T-helper 2 cell treated with Interferon-gamma antibody and Interleukin-4, amounts not matched to agents 5 μg/mL and 100 μg/mL, for 36 hours (primary cell): ENCODE data around the gene TPCN1.

Experiments used
- DNase-seq: peaks from one replicate; pipeline ENCODE4 v3.0.0; 2021; ENCODE audit warnings: low spot score
- H3K27ac Mint-ChIP-seq: one replicate; pipeline ENCODE4 v1.8.0; 2021; ENCODE audit warnings: mild to moderate bottlenecking, mixed read lengths
- H3K27me3 Mint-ChIP-seq: one replicate; pipeline ENCODE4 v1.8.0; 2021; ENCODE audit warnings: low read depth, mixed read lengths
- H3K36me3 Mint-ChIP-seq: one replicate; pipeline ENCODE4 v1.8.0; 2021; ENCODE audit warnings: low read depth, mixed read lengths
- H3K4me1 Mint-ChIP-seq: one replicate; pipeline ENCODE4 v1.8.0; 2021; ENCODE audit warnings: low read depth, mixed read lengths
- H3K4me3 Mint-ChIP-seq: one replicate; pipeline ENCODE4 v1.8.0; 2022; ENCODE audit warnings: mild to moderate bottlenecking, moderate library complexity, mixed read lengths
- H3K9me3 Mint-ChIP-seq: one replicate; pipeline ENCODE4 v1.8.0; 2021; ENCODE audit warnings: mixed read lengths

The TPCN1 gene

GRCh38 chr12:113292547-113292946 is 71.3 kb downstream of the TPCN1 start:
- Mint-ChIP-seq H3K27ac (peak overlapping the region; percentile 65), H3K9me3 (no peaks in the 10 kb centered on the region), H3K36me3 (peaks cover 7% of the 10 kb centered on the region), H3K4me3 (no peak overlapping the region), H3K27me3 (no peaks in the 10 kb centered on the region), H3K4me1 (no peaks in the 10 kb centered on the region)
- DNase-seq: no peak

GRCh38 chr12:113293100-113293499 is 71.8 kb downstream of the TPCN1 start:
- Mint-ChIP-seq H3K27ac (no peak overlapping the region), H3K4me1 (no peaks in the 10 kb centered on the region), H3K9me3 (no peaks in the 10 kb centered on the region), H3K36me3 (peaks cover 8% of the 10 kb centered on the region), H3K27me3 (no peaks in the 10 kb centered on the region), H3K4me3 (no peak overlapping the region)
- DNase-seq: no peak

- no peaks in the 10 kb centered on the region for H3K9me3 Mint-ChIP-seq
- H3K4me1 Mint-ChIP-seq: no peaks in the 10 kb centered on the region
- no peak overlapping the region for H3K4me3 Mint-ChIP-seq
- no peak overlapping the region for H3K27ac Mint-ChIP-seq
- H3K27me3 Mint-ChIP-seq: no peaks in the 10 kb centered on the region
- no peak for DNase-seq
- H3K36me3 Mint-ChIP-seq: peaks cover 8% of the 10 kb centered on the region
Measured at GRCh38 chr12:113295886-113296556, 74.8 kb downstream of the TPCN1 start.

GRCh38 chr12:113296557-113297213 is 75.4 kb downstream of the TPCN1 start:
- no peaks in the 10 kb centered on the region for H3K4me1 Mint-ChIP-seq
- H3K27me3 Mint-ChIP-seq: no peaks in the 10 kb centered on the region
- H3K36me3 Mint-ChIP-seq: peaks cover 9% of the 10 kb centered on the region
- no peaks in the 10 kb centered on the region for H3K9me3 Mint-ChIP-seq
- DNase-seq: no peak
- H3K4me3 Mint-ChIP-seq: no peak overlapping the region
- no peak overlapping the region for H3K27ac Mint-ChIP-seq

- Mint-ChIP-seq H3K36me3 (peaks cover 12% of the 10 kb centered on the region), H3K9me3 (no peaks in the 10 kb centered on the region), H3K4me3 (no peak overlapping the region)
Measured at GRCh38 chr12:113297214-113297587, 75.9 kb downstream of the TPCN1 start.

GRCh38 chr12:113297621-113298471 is 76.6 kb downstream of the TPCN1 start:
- no peak overlapping the region for H3K4me3 Mint-ChIP-seq
- peaks cover 8% of the 10 kb centered on the region for H3K4me1 Mint-ChIP-seq
- no peaks in the 10 kb centered on the region for H3K9me3 Mint-ChIP-seq
- no peaks in the 10 kb centered on the region for H3K27me3 Mint-ChIP-seq
- H3K36me3 Mint-ChIP-seq: peaks cover 16% of the 10 kb centered on the region
- DNase-seq: no peak
- H3K27ac Mint-ChIP-seq: no peak overlapping the region

More at GRCh38 chr12:113297214-113297587, 75.9 kb downstream of the TPCN1 start:
- peaks cover 1% of the 10 kb centered on the region for H3K4me1 Mint-ChIP-seq
- no peak for DNase-seq
- no peaks in the 10 kb centered on the region for H3K27me3 Mint-ChIP-seq
- H3K27ac Mint-ChIP-seq: no peak overlapping the region

- Mint-ChIP-seq H3K27ac (no peak overlapping the region), H3K27me3 (no peaks in the 10 kb centered on the region), H3K4me1 (peaks cover 12% of the 10 kb centered on the region), H3K36me3 (peaks cover 17% of the 10 kb centered on the region), H3K9me3 (no peaks in the 10 kb centered on the region), H3K4me3 (no peak overlapping the region)
- DNase-seq: no peak
Measured at GRCh38 chr12:113298472-113298817, 77.2 kb downstream of the TPCN1 start.

GRCh38 chr12:113298861-113299545 is 77.7 kb downstream of the TPCN1 start:
- Mint-ChIP-seq H3K27ac (no peak overlapping the region), H3K4me1 (peaks cover 13% of the 10 kb centered on the region), H3K9me3 (no peaks in the 10 kb centered on the region), H3K36me3 (peaks cover 16% of the 10 kb centered on the region), H3K27me3 (no peaks in the 10 kb centered on the region), H3K4me3 (no peak overlapping the region)
- DNase-seq: no peak

GRCh38 chr12:113299619-113300237 is 78.5 kb downstream of the TPCN1 start:
- no peak overlapping the region for H3K4me3 Mint-ChIP-seq
- H3K27me3 Mint-ChIP-seq: no peaks in the 10 kb centered on the region
- H3K4me1 Mint-ChIP-seq: peaks cover 13% of the 10 kb centered on the region
- H3K36me3 Mint-ChIP-seq: peaks cover 20% of the 10 kb centered on the region
- H3K27ac Mint-ChIP-seq: no peak overlapping the region
- no peak for DNase-seq
- no peaks in the 10 kb centered on the region for H3K9me3 Mint-ChIP-seq

GRCh38 chr12:113301811-113302210 is 80.5 kb downstream of the TPCN1 start:
- Mint-ChIP-seq H3K27ac (no peak overlapping the region), H3K36me3 (peaks cover 22% of the 10 kb centered on the region), H3K27me3 (no peaks in the 10 kb centered on the region), H3K4me1 (peaks cover 13% of the 10 kb centered on the region), H3K9me3 (no peaks in the 10 kb centered on the region), H3K4me3 (no peak overlapping the region)
- DNase-seq: no peak

GRCh38 chr12:113302466-113302865 is 81.2 kb downstream of the TPCN1 start:
- no peaks in the 10 kb centered on the region for H3K27me3 Mint-ChIP-seq
- peak overlapping the region; percentile 32 for H3K4me3 Mint-ChIP-seq
- H3K9me3 Mint-ChIP-seq: no peaks in the 10 kb centered on the region
- H3K27ac Mint-ChIP-seq: peak overlapping the region; percentile 76
- no peak for DNase-seq
- H3K36me3 Mint-ChIP-seq: peaks cover 23% of the 10 kb centered on the region
- H3K4me1 Mint-ChIP-seq: peaks cover 13% of the 10 kb centered on the region

GRCh38 chr12:113302886-113303640 is 81.8 kb downstream of the TPCN1 start:
- Mint-ChIP-seq H3K9me3 (no peaks in the 10 kb centered on the region), H3K4me1 (peaks cover 13% of the 10 kb centered on the region), H3K27me3 (no peaks in the 10 kb centered on the region), H3K27ac (peak overlapping the region; percentile 76), H3K36me3 (peaks cover 22% of the 10 kb centered on the region), H3K4me3 (peak overlapping the region; percentile 32)
- no peak for DNase-seq

- Mint-ChIP-seq H3K4me1 (peaks cover 13% of the 10 kb centered on the region), H3K9me3 (no peaks in the 10 kb centered on the region), H3K27ac (no peak overlapping the region), H3K36me3 (peaks cover 23% of the 10 kb centered on the region), H3K4me3 (no peak overlapping the region), H3K27me3 (no peaks in the 10 kb centered on the region)
- DNase-seq: no peak
Measured at GRCh38 chr12:113305281-113305856, 84.1 kb downstream of the TPCN1 start.
